C4-2B (cell line): ENCODE data around the gene TEX36.

Source experiments
- CTCF ChIP-seq: fragments of 450-650 bp; conservative IDR thresholded peaks from 2 replicates; pipeline ENCODE4 v1.5.1; 2017; ENCODE audit warnings: mild to moderate bottlenecking
- ZFX ChIP-seq: fragments of 450-650 bp; IDR thresholded peaks from 2 replicates; pipeline ENCODE4 v1.6.1; 2017

- TF ChIP-seq CTCF = no peak
- no peak for TF ChIP-seq ZFX
These were observed 71.2 kb downstream of the TEX36 start for GRCh38 chr10:125611756-125612155.
